SK-N-SH (cell line): ENCODE results near the gene BEX3. TPM values are rescaled to one million over a fixed set of nuclear protein-coding genes. Genes with fewer than 3 reads are reported as not detected.
A peak's percentile ranks its signal among the peaks of the same experiment; 100 is the strongest.

ENCODE experiments used
- CTCF ChIA-PET: fragments of 300-600, 350-600 bp; formaldehyde crosslinking; extraction: SDS; loops from one replicate; lab custom pipeline; 2021; lab: Yijun Ruan, JAX
- POLR2A ChIA-PET: fragments of 350-600 bp; sonication (Branson Sonifier 250); formaldehyde crosslinking; extraction: SDS; loops from one replicate; lab custom pipeline; 2020; ENCODE audit warnings: antibody characterized with exemption, inconsistent platforms; lab: Yijun Ruan, JAX
- DNase-seq: peaks from one replicate; pipeline ENCODE4 v3.0.0; 2012
- H2AFZ ChIP-seq: fragments of 200-600 bp; sonication (generic); 2 replicates; pipeline ENCODE4 v1.8.1; 2016; ENCODE audit warnings: antibody characterized with exemption, mild to moderate bottlenecking, low read depth
- H3F3A ChIP-seq: fragments of 200-600 bp; sonication (generic); replicated peaks from 2 replicates; pipeline ENCODE3; 2016; ENCODE audit warnings: antibody characterized with exemption, mild to moderate bottlenecking; ENCODE audit not compliant: insufficient read depth
- H3K27ac ChIP-seq, 2 experiments: fragments of 200-500 bp in 1 of 2; fragments of 200-600 bp in 1 of 2; sonication (Bioruptor generic) in 1 of 2; sonication (generic), shearing (Covaris generic) in 1 of 2; 2 replicates each; pipeline versions ENCODE4 v1.5.1 to v1.6.1; 2014 to 2016; ENCODE audit warnings: low read depth in 2 of 2, inconsistent platforms in 1 of 2, low read length in 1 of 2, mild to moderate bottlenecking in 1 of 2, mixed read lengths in 1 of 2
- H3K27me3 ChIP-seq: fragments of 200-600 bp; sonication (generic), shearing (Covaris generic); 2 replicates; pipeline ENCODE4 v1.6.1; 2016; ENCODE audit warnings: mixed run types; ENCODE audit not compliant: insufficient read depth
- H3K36me3 ChIP-seq, 2 experiments: fragments of 200-500 bp in 1 of 2; fragments of 200-600 bp in 1 of 2; sonication (Bioruptor generic) in 1 of 2; sonication (generic) in 1 of 2; replicated peaks in 1 of 2; 2 replicates each; pipeline versions ENCODE3 to v1.5.1; 2014 to 2016; ENCODE audit warnings: low read length in 1 of 2, mild to moderate bottlenecking in 1 of 2; ENCODE audit not compliant: insufficient read depth in 2 of 2, control insufficient read depth in 1 of 2
- H3K4me1 ChIP-seq, 2 experiments: fragments of 200-500 bp in 1 of 2; fragments of 200-600 bp in 1 of 2; sonication (Bioruptor generic) in 1 of 2; sonication (generic), shearing (Covaris generic) in 1 of 2; 2 replicates each; pipeline versions ENCODE4 v1.5.1 to v1.6.1; 2014 to 2016; ENCODE audit warnings: low read depth in 1 of 2, low read length in 1 of 2, mixed run types in 1 of 2; ENCODE audit not compliant: insufficient read depth in 2 of 2, control insufficient read depth in 1 of 2
- H3K4me2 ChIP-seq: fragments of 200-600 bp; sonication (generic), shearing (Covaris generic); 2 replicates; pipeline ENCODE4 v1.6.1; 2017; ENCODE audit warnings: mixed run types
- H3K4me3 ChIP-seq, 2 experiments: fragments of 200-500 bp in 1 of 2; fragments of 200-600 bp in 1 of 2; sonication (Bioruptor generic) in 1 of 2; sonication (generic), shearing (Covaris generic) in 1 of 2; 2 replicates each; pipeline versions ENCODE4 v1.5.1 to v1.8.1; 2014 to 2016; ENCODE audit warnings: low read depth in 2 of 2, inconsistent platforms in 1 of 2, low read length in 1 of 2, mild to moderate bottlenecking in 1 of 2, mixed read lengths in 1 of 2, moderate library complexity in 1 of 2
- H3K79me2 ChIP-seq: fragments of 200-600 bp; sonication (generic); 2 replicates; pipeline ENCODE4 v1.8.1; 2017; ENCODE audit warnings: mild to moderate bottlenecking; ENCODE audit not compliant: insufficient read depth
- H3K9ac ChIP-seq: fragments of 200-600 bp; sonication (generic); 2 replicates; pipeline ENCODE4 v1.6.1; 2017; ENCODE audit warnings: mixed run types
- H3K9me2 ChIP-seq: fragments of 200-600 bp; sonication (generic); 2 replicates; pipeline ENCODE4 v1.6.1; 2017; ENCODE audit warnings: mixed run types
- H3K9me3 ChIP-seq: fragments of 200-600 bp; sonication (generic); 2 replicates; pipeline ENCODE4 v1.6.1; 2017; ENCODE audit warnings: mixed run types, mild to moderate bottlenecking, moderate library complexity
- H4K20me1 ChIP-seq: fragments of 200-600 bp; sonication (generic); 2 replicates; pipeline ENCODE4 v1.6.1; 2017; ENCODE audit warnings: mild to moderate bottlenecking, mixed run types; ENCODE audit not compliant: insufficient read depth
- ELF1 ChIP-seq: IDR thresholded peaks from 2 replicates; pipeline ENCODE4 v1.4.0; 2012
- EP300 ChIP-seq, 2 experiments: IDR thresholded peaks; 2 replicates each; pipeline versions ENCODE4 v1.4.0 to v1.6.1; 2012; ENCODE audit warnings: borderline replicate concordance in 1 of 2, low read depth in 1 of 2, low read length in 1 of 2
- FOXJ3 ChIP-seq: sonication (generic); formaldehyde crosslinking; IDR thresholded peaks from 2 replicates; pipeline ENCODE4 v1.5.1; 2020; ENCODE audit warnings: mild to moderate bottlenecking, missing genetic modification reagents
- FOXM1 ChIP-seq: IDR thresholded peaks from 2 replicates; pipeline ENCODE4 v1.4.0; 2012; ENCODE audit warnings: low read depth, mild to moderate bottlenecking
- GABPA ChIP-seq: IDR thresholded peaks from 2 replicates; pipeline ENCODE4 v1.4.0; 2012; ENCODE audit warnings: low read depth, mild to moderate bottlenecking
- JUND ChIP-seq: IDR thresholded peaks from 2 replicates; pipeline ENCODE4 v1.4.0; 2012
- MXI1 ChIP-seq: IDR thresholded peaks from 2 replicates; pipeline ENCODE4 v1.6.1; 2012; ENCODE audit warnings: mild to moderate bottlenecking, low read depth, low read length, improper control_type of control experiment
- POLR2AphosphoS5 ChIP-seq: IDR thresholded peaks from 2 replicates; pipeline ENCODE4 v1.6.1; 2012; ENCODE audit warnings: low read depth, low read length
- RCOR1 ChIP-seq: fragments of 150-350 bp; IDR thresholded peaks from 2 replicates; pipeline ENCODE4 v1.6.1; 2017; ENCODE audit warnings: antibody characterized with exemption, low read length
- SMC3 ChIP-seq: IDR thresholded peaks from 2 replicates; pipeline ENCODE4 v1.6.1; 2012; ENCODE audit warnings: low read depth, low read length, improper control_type of control experiment
- TAF1 ChIP-seq: IDR thresholded peaks from 2 replicates; pipeline ENCODE4 v1.6.1; 2012; ENCODE audit warnings: low read depth, mild to moderate bottlenecking, low read length, moderate library complexity, borderline replicate concordance
- WGBS: methylation state at CpG from one replicate; pipeline ENCODE4 v1.1.6; 2017; ENCODE audit warnings: low lambda C conversion rate; 5-methylcytosine and 5-hydroxymethylcytosine counted together
- polyA plus RNA-seq, 3 experiments: library from polyadenylated mRNA; depleted of rRNA; stranded (reverse); fragments of >200 nt; gene quantifications; 2 replicates each; pipeline ENCODE4 v1.2.3, GENCODE V29; 2012
- TF ChIP-seq, protein P1 (sequence below): IDR thresholded peaks from 2 replicates; pipeline ENCODE4 v1.4.0; 2012; ENCODE audit warnings: low read depth
- TF ChIP-seq, protein P2 (sequence below): IDR thresholded peaks from 2 replicates; pipeline ENCODE4 v1.6.1; 2012; ENCODE audit warnings: mild to moderate bottlenecking, low read depth, low read length, moderate library complexity
- TF ChIP-seq, protein P3 (sequence below): IDR thresholded peaks from 2 replicates; pipeline ENCODE4; 2012

BEX3 gene
- polyA plus RNA-seq, 1 of the 3 experiments (the other 2 are of a cell fraction), result 392 TPM

DNA sequence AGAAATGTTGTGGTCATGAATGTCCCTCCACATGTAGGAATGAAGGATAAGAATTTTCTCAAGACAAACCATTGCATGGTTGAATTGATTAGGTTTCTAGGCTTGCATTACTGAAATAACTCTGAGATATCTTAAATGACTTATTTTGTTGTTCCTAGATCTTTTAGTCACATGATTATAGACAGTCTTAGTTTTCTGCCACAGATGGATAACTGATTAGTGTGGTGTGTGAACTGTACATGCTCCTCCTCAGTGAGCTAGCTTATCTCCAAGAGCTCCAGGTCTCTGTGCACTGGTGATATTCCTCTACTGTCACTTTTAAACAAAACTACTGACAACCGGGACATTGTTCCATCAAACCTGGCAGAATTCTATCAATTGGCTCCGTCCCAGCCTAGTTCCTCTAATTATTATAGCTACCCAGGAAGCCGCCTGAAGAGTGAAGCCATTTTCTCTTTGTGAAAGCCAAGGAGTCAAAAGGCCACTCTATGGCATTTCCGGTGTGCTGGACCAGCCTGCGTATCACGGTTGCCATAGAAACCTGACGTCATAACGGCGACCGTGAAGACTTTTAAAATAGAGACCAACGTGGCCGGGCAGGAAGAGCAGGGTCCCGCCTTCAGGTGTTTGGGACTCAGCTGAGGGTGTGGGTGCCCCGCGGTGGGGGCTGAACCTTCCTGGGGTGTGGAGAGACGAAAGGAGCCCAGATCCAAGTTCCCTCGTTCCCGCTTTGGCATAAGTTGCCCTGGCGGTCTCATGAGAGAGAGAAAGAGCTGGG lies 28.1 kb downstream of the BEX3 start:
- Histone ChIP-seq H3F3A (no peaks in the 10 kb centered on the region), H3K4me1 (peaks cover 0 to 5% of the 10 kb centered on the region in 2 experiments; a peak in 2 of 4 replicates), H2AFZ (peak overlapping the region; percentile 76), H3K9ac (peak overlapping the region; percentile 89), H3K27me3 (no peaks in the 10 kb centered on the region; the same call in 1 of the 2 replicates), H3K4me2 (peak overlapping the region; percentile 79), H4K20me1 (no peaks in the 10 kb centered on the region), H3K9me2 (no peaks in the 10 kb centered on the region), H3K9me3 (no peaks in the 10 kb centered on the region), H3K79me2 (no peaks in the 10 kb centered on the region), H3K4me3 (peak overlapping the region; percentile 63 to 65), H3K27ac (peak overlapping the region; percentile 16 to 60; a peak in 3 of 4 replicates), H3K36me3 (no peaks in the 10 kb centered on the region)
- POLR2A ChIA-PET, result no interaction called here
- WGBS, result 3% methylated on average over 16 of the region's 19 CpGs
- peak; percentile 62 for DNase-seq
- peak; percentile 28; the same call in 1 of the 2 replicates for TF ChIP-seq POLR2AphosphoS5
- TF ChIP-seq, protein P1, sequence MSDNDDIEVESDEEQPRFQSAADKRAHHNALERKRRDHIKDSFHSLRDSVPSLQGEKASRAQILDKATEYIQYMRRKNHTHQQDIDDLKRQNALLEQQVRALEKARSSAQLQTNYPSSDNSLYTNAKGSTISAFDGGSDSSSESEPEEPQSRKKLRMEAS, result peak; percentile 59
- 0 out of 2 replicates have a peak, but pooled peaks have one; percentile 22 for TF ChIP-seq TAF1
- TF ChIP-seq, protein P2, sequence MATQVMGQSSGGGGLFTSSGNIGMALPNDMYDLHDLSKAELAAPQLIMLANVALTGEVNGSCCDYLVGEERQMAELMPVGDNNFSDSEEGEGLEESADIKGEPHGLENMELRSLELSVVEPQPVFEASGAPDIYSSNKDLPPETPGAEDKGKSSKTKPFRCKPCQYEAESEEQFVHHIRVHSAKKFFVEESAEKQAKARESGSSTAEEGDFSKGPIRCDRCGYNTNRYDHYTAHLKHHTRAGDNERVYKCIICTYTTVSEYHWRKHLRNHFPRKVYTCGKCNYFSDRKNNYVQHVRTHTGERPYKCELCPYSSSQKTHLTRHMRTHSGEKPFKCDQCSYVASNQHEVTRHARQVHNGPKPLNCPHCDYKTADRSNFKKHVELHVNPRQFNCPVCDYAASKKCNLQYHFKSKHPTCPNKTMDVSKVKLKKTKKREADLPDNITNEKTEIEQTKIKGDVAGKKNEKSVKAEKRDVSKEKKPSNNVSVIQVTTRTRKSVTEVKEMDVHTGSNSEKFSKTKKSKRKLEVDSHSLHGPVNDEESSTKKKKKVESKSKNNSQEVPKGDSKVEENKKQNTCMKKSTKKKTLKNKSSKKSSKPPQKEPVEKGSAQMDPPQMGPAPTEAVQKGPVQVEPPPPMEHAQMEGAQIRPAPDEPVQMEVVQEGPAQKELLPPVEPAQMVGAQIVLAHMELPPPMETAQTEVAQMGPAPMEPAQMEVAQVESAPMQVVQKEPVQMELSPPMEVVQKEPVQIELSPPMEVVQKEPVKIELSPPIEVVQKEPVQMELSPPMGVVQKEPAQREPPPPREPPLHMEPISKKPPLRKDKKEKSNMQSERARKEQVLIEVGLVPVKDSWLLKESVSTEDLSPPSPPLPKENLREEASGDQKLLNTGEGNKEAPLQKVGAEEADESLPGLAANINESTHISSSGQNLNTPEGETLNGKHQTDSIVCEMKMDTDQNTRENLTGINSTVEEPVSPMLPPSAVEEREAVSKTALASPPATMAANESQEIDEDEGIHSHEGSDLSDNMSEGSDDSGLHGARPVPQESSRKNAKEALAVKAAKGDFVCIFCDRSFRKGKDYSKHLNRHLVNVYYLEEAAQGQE, result no peak
- TF ChIP-seq RCOR1, result peak; percentile 39; the same call in 1 of the 2 replicates
- no peak for TF ChIP-seq SMC3
- TF ChIP-seq MXI1, result peak; percentile 79
- TF ChIP-seq EP300 (IDR thresholded peaks at IDR 0.05; ENCODE audit: borderline replicate concordance in 1 of 2, low read depth in 1 of 2, low read length in 1 of 2), result no peak
- peak; percentile 31; the same call in 1 of the 2 replicates for TF ChIP-seq GABPA
- TF ChIP-seq FOXM1, result no peak
- TF ChIP-seq ELF1, result peak; percentile 56; the same call in 1 of the 2 replicates
- TF ChIP-seq, protein P3, sequence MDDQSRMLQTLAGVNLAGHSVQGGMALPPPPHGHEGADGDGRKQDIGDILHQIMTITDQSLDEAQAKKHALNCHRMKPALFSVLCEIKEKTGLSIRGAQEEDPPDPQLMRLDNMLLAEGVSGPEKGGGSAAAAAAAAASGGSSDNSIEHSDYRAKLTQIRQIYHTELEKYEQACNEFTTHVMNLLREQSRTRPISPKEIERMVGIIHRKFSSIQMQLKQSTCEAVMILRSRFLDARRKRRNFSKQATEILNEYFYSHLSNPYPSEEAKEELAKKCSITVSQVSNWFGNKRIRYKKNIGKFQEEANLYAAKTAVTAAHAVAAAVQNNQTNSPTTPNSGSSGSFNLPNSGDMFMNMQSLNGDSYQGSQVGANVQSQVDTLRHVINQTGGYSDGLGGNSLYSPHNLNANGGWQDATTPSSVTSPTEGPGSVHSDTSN, result no peak
- TF ChIP-seq FOXJ3 (CRISPR knock-in tag), result no peak
- TF ChIP-seq JUND, result no peak
- CTCF ChIA-PET, result interaction anchor here (1.1 to 1.2 kb wide), 2 partner anchors 60 to 75 kb away, joined by 3 to 4 read pairs; no protein-coding TSS in a partner anchor
